K562 (cell line): Measurements from ENCODE around the gene ZNF582. TPM values are rescaled to one million over a fixed set of nuclear protein-coding genes. Genes with fewer than 3 reads are reported as not detected.
A peak's percentile ranks its signal among the peaks of the same experiment; 100 is the strongest.

Source experiments
- ATAC-seq: fragments of 200-7000 bp; cut with Tn5 transposase; 3 replicates; pipeline ENCODE4 v1.9.1; 2020; ENCODE audit warnings: moderate library complexity
- BruUV-seq: library from RNA; stranded (reverse); fragments of 400-500 nt; replicated peaks from 2 replicates; lab custom pipeline; 2021; lab: Mats Ljungman, UMichigan
- CTCF ChIA-PET: fragments of 300-600 bp; formaldehyde crosslinking; extraction: SDS; loops from one replicate; lab custom pipeline; 2021; ENCODE audit warnings: low intra/inter-chr PET ratio; lab: Yijun Ruan, JAX
- POLR2A ChIA-PET: fragments of 300-600, 350-650 bp; sonication (Branson Sonifier 250); formaldehyde crosslinking; extraction: SDS; loops from one replicate; lab custom pipeline; 2021; ENCODE audit warnings: antibody characterized with exemption, inconsistent platforms; lab: Yijun Ruan, JAX
- DNase-seq, 4 experiments: peaks; one replicate each; pipeline versions ENCODE4 v3.0.0 to v3.0.0-alpha.2; 2011 to 2018; ENCODE audit warnings: low spot score in 3 of 4, mixed read lengths in 3 of 4; ENCODE audit errors: extremely low read depth in 1 of 4
- FAIRE-seq: peaks from 2 replicates; lab custom pipeline; 2011; peaks lifted over from hg19 to GRCh38; lab: Jason Lieb, UNC
- H2AFZ ChIP-seq: 2 replicates; pipeline ENCODE4 v1.6.0; 2011; ENCODE audit warnings: low read depth, low read length, control low read depth, inconsistent platforms
- H3K27ac ChIP-seq: fragments of 200-600 bp; 3 replicates; pipeline ENCODE4 v1.8.0; 2011; ENCODE audit warnings: low read depth, mild to moderate bottlenecking, control low read depth, inconsistent platforms, low read length, moderate library complexity, mixed read lengths; ENCODE audit errors: extremely low read depth
- H3K27me3 ChIP-seq, 2 experiments: fragments of 300-600 bp in 1 of 2; 2 replicates in 1 of 2; 3 replicates in 1 of 2; pipeline versions ENCODE4 v1.6.0 to v1.8.0; 2011; ENCODE audit warnings: inconsistent platforms in 2 of 2, low read length in 2 of 2, mild to moderate bottlenecking in 1 of 2, mixed read lengths in 1 of 2, moderate library complexity in 1 of 2; ENCODE audit not compliant: control insufficient read depth in 2 of 2, insufficient read depth in 2 of 2
- H3K36me3 ChIP-seq: fragments of 300-600 bp; 3 replicates; pipeline ENCODE4 v1.8.0; 2011; ENCODE audit warnings: mild to moderate bottlenecking, low read length, inconsistent platforms; ENCODE audit not compliant: control insufficient read depth, insufficient read depth
- H3K4me1 ChIP-seq, 2 experiments: fragments of 200-600 bp in 1 of 2; replicated peaks in 1 of 2; 2 replicates in 1 of 2; 3 replicates in 1 of 2; pipeline versions ENCODE4 v1.5.1 to v1.8.0; 2011; ENCODE audit warnings: inconsistent platforms in 2 of 2, low read length in 2 of 2, mild to moderate bottlenecking in 1 of 2, mixed read lengths in 1 of 2, moderate library complexity in 1 of 2; ENCODE audit not compliant: control insufficient read depth in 2 of 2, insufficient read depth in 2 of 2
- H3K4me2 ChIP-seq: 2 replicates; pipeline ENCODE4 v1.6.1; 2011; ENCODE audit warnings: low read length, control low read depth, inconsistent platforms, mixed read lengths; ENCODE audit not compliant: insufficient read depth
- H3K4me3 ChIP-seq: fragments of 200-600 bp; sonication (generic), shearing (Covaris generic); 2 replicates; pipeline ENCODE4 v1.5.1; 2016; ENCODE audit warnings: control low read depth, inconsistent platforms
- H3K79me2 ChIP-seq: fragments of 200-600 bp; 3 replicates; pipeline ENCODE4 v1.8.0; 2011; ENCODE audit warnings: low read length, inconsistent platforms; ENCODE audit not compliant: control insufficient read depth, insufficient read depth
- H3K9ac ChIP-seq, 2 experiments: 2 replicates each; pipeline versions ENCODE4 v1.6.0 to v1.6.1; 2011; ENCODE audit warnings: low read depth in 2 of 2, low read length in 2 of 2, control low read depth in 1 of 2, inconsistent platforms in 1 of 2, mild to moderate bottlenecking in 1 of 2, mixed read lengths in 1 of 2; ENCODE audit not compliant: insufficient read depth in 1 of 2
- H3K9me1 ChIP-seq: one replicate; pipeline ENCODE4 v1.6.0; 2011; ENCODE audit warnings: inconsistent platforms, mild to moderate bottlenecking, low read length, moderate library complexity; ENCODE audit not compliant: control insufficient read depth, insufficient read depth
- H3K9me3 ChIP-seq: replicated peaks from 2 replicates; pipeline ENCODE4 v1.5.1; 2011; ENCODE audit warnings: low read depth, low read length, inconsistent platforms; ENCODE audit not compliant: control insufficient read depth, insufficient read depth
- H4K20me1 ChIP-seq: replicated peaks from 2 replicates; pipeline ENCODE4 v1.6.1; 2011; ENCODE audit warnings: low read length, inconsistent platforms, mixed read lengths; ENCODE audit not compliant: control insufficient read depth, insufficient read depth
- CHD2 ChIP-seq: IDR thresholded peaks from 2 replicates; pipeline ENCODE4 v1.6.1; 2011; ENCODE audit warnings: low read depth, low read length
- ETS1 ChIP-seq: conservative IDR thresholded peaks from 2 replicates; pipeline ENCODE4 v1.6.1; 2011; ENCODE audit warnings: low read depth, mild to moderate bottlenecking, low read length; ENCODE audit not compliant: control insufficient read depth
- FOXK1 ChIP-seq: sonication (generic); formaldehyde crosslinking; IDR thresholded peaks from 2 replicates; pipeline ENCODE4 v1.8.0; 2022; ENCODE audit warnings: missing genetic modification reagents, mild to moderate bottlenecking, borderline replicate concordance
- NFYB ChIP-seq: IDR thresholded peaks from 2 replicates; pipeline ENCODE4 v1.6.1; 2011; ENCODE audit warnings: mild to moderate bottlenecking, moderate library complexity; ENCODE audit not compliant: insufficient read length; ENCODE audit errors: extremely low read depth
- SMAD2 ChIP-seq: fragments of 150-350 bp; IDR thresholded peaks from 2 replicates; pipeline ENCODE4 v1.6.1; 2014; ENCODE audit warnings: low read depth, mild to moderate bottlenecking, low read length
- USF1 ChIP-seq: sonication (generic); formaldehyde crosslinking; IDR thresholded peaks from 2 replicates; pipeline ENCODE4 v1.9.0; 2022; ENCODE audit warnings: mild to moderate bottlenecking, missing genetic modification reagents
- ZNF75A ChIP-seq: fragments of 450-650 bp; formaldehyde crosslinking; IDR thresholded peaks from 2 replicates; pipeline ENCODE4 v1.4.0; 2020; ENCODE audit warnings: mild to moderate bottlenecking
- WGBS: fragments of 100-300 bp; shearing (Covaris generic); methylation state at CpG from one replicate; pipeline ENCODE4 v1.1.6; 2016; ENCODE audit warnings: low coverage, mixed read lengths; ENCODE audit not compliant: insufficient coverage; ENCODE audit errors: missing lambda C conversion rate; 5-methylcytosine and 5-hydroxymethylcytosine counted together
- in situ Hi-C: fragments of 300-500 bp; cut with MboI; formaldehyde crosslinking; loops from 4 replicates; pipeline ENCODE4 v1.15.0; 2018; ENCODE audit warnings: inconsistent platforms, mixed read lengths
- intact Hi-C: fragments of 100-400 bp; cut with micrococcal nuclease; formaldehyde crosslinking; loops from 2 replicates; pipeline ENCODE4 v1.14.2; 2022
- polyA plus RNA-seq, 8 experiments: library from polyadenylated mRNA; depleted of rRNA in 4 of 8; stranded (reverse) in 5 of 8; unstranded in 3 of 8; fragments of >200 nt; fragmentation: Nextera tagmentation in 2 of 8; fragmentation: Illumina TruSeq in 1 of 8; extraction: Ambion mirVana in 2 of 8; extraction: Trizol in 1 of 8; gene quantifications; 2 replicates each; pipeline versions ENCODE4 v1.2.1 to v1.2.3, GENCODE V29; 2011 to 2014; ENCODE audit warnings: inconsistent platforms in 1 of 8, missing spikeins in 1 of 8
- total RNA-seq, 7 experiments: library from RNA; depleted of rRNA in 6 of 7; stranded (reverse); fragments of >200 nt in 6 of 7; fragmentation: Illumina TruSeq in 2 of 7; extraction: Trizol in 2 of 7; gene quantifications; 2 replicates each; pipeline versions ENCODE4 v1.2.1 to v1.2.3, GENCODE V29; 2011 to 2021; ENCODE audit warnings: low replicate concordance in 1 of 7

The ZNF582 gene
- total and polyA plus RNA-seq, 9 of the 15 experiments (the other 6 are each of a cell fraction or from before 2014, with no cell fraction given), result 0.72 to 3.3 (median 1.6) TPM

DNA sequence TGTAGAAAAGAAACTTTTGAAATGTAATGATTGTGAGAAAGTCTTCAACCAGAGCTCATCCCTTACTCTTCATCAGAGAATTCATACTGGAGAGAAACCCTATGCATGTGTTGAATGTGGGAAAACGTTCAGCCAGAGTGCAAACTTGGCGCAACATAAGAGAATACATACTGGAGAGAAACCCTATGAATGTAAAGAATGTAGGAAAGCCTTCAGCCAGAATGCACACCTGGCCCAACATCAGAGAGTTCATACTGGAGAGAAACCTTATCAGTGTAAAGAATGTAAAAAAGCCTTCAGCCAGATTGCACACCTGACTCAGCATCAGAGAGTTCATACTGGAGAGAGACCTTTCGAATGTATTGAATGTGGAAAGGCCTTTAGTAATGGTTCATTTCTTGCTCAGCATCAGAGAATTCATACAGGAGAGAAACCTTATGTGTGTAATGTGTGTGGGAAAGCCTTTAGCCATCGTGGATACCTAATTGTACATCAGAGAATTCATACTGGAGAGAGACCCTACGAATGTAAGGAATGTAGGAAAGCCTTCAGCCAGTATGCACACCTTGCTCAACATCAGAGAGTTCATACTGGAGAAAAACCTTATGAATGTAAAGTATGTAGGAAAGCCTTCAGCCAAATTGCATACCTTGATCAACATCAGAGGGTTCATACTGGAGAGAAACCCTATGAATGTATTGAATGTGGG, 30.1 kb upstream of the ZNF582 start:
- Histone ChIP-seq H3K36me3 (peaks cover 4% of the 10 kb centered on the region; the same call in 1 of the 3 replicates), H4K20me1 (no peaks in the 10 kb centered on the region), H3K79me2 (no peaks in the 10 kb centered on the region), H3K9ac (no peak overlapping the region), H2AFZ (no peak overlapping the region), H3K4me3 (no peak overlapping the region), H3K27ac (no peak overlapping the region), H3K9me3 (peaks cover 15% of the 10 kb centered on the region), H3K27me3 (no peaks in the 10 kb centered on the region), H3K4me2 (no peak overlapping the region), H3K9me1 (no peaks in the 10 kb centered on the region), H3K4me1 (no peaks in the 10 kb centered on the region)
- ChIA-PET POLR2A (no interaction called here), CTCF (no interaction called here)
- FAIRE-seq (no peak), DNase-seq (no peak), ATAC-seq (no peak)
- WGBS, result 48% methylated on average over 5 of the region's 5 CpGs
- intact Hi-C loops, result no loop called here
- BruUV-seq, result no TSS peak
- in situ Hi-C loops, result no loop called here
- TF ChIP-seq SMAD2 (no peak), ZNF75A (CRISPR knock-in tag) (0 out of 2 replicates have a peak, but pooled peaks have one; percentile 62)

DNA sequence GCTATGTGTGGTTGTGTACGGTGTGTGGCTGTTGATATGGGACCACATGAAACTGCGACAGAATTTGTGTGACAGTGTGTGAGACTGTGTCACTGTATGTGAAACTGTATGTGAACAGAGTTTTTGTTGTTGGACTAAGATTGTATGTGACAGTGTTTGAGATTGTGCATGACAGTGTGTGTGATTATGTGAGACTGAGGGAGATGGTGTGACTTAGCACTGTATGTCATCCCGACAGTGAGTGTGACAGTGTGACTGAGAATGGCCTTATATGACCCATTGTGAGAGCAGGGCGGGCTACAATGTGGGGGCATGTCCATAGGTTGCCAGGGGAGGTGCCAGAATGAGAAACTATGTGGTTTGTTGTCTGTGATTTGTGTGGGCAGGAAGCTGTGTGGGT, 11.7 kb upstream of the ZNF582 start:
- Histone ChIP-seq H3K79me2 (peaks cover 11% of the 10 kb centered on the region), H3K36me3 (peaks cover 23% of the 10 kb centered on the region; the same call in 1 of the 3 replicates), H3K27ac (peak overlapping the region; percentile 89; the same call in 1 of the 3 replicates), H3K9ac (peak overlapping the region in 1 of 2 experiments; percentile 88; a peak in 2 of 4 replicates), H2AFZ (peak overlapping the region; percentile 97), H3K4me3 (peak overlapping the region; percentile 66), H4K20me1 (no peaks in the 10 kb centered on the region), H3K9me3 (peaks cover 9% of the 10 kb centered on the region), H3K9me1 (no peaks in the 10 kb centered on the region), H3K27me3 (no peaks in the 10 kb centered on the region), H3K4me2 (peak overlapping the region; percentile 100), H3K4me1 (peaks cover 9 to 10% of the 10 kb centered on the region in 2 experiments; a peak in 4 of 5 replicates)
- intact Hi-C loops (no loop called here), in situ Hi-C loops (no loop called here)
- POLR2A ChIA-PET, result no interaction called here
- CTCF ChIA-PET, result no interaction called here
- TF ChIP-seq NFYB, result no peak
- no peak for TF ChIP-seq ETS1
- TF ChIP-seq FOXK1 (CRISPR knock-in tag), result no peak
- no peak for TF ChIP-seq CHD2
- TF ChIP-seq USF1 (CRISPR knock-in tag), result peak; percentile 8; the same call in 1 of the 2 replicates
- DNase-seq, result no peak
- no TSS peak for BruUV-seq
- 48% methylated on average over 4 of the region's 4 CpGs for WGBS
- no peak for ATAC-seq
- FAIRE-seq, result no peak
